PC-9 (cell line): ENCODE data around the gene ANXA2.

ENCODE experiments used
- CTCF ChIP-seq: fragments of 200-600 bp; sonication (generic); conservative IDR thresholded peaks from 2 replicates; pipeline ENCODE4 v1.6.1; 2017; ENCODE audit warnings: mixed run types, antibody characterized with exemption, mild to moderate bottlenecking, moderate library complexity
- EZH2 ChIP-seq: fragments of 200-600 bp; sonication (generic); IDR thresholded peaks from 2 replicates; pipeline ENCODE4 v1.8.0; 2017; ENCODE audit warnings: antibody characterized with exemption, low read depth

DNA sequence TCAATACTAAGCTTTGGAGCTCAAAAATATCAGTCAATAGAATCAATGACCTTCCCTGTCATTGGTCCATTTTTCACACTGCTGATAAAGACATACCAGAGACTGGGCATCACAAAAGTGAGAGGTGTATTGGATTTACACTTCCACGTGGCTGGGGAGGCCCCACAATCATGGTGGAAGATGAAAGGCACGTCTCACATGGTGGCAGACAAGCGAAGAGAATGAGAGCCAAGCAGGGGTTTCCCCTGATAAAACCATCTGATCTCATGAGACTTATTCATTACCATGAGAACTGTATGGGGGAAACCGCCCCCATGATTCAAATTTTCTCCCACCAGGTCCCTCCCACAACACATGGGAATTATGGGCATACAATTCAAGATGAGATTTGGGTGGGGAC is 81.9 kb downstream of the ANXA2 start:
- TF ChIP-seq CTCF (no peak), EZH2 (no peak)
